SU-DHL-6 (cell line): ENCODE data around the gene LRRC17.

Experiments used
- H2AFZ ChIP-seq: fragments of 200-600 bp; sonication (generic); 2 replicates; pipeline ENCODE4 v1.6.1; 2014; ENCODE audit warnings: low read depth, mild to moderate bottlenecking, moderate library complexity, mixed read lengths, antibody characterized with exemption, low read length; ENCODE audit not compliant: severe bottlenecking
- H3F3A ChIP-seq: fragments of 200-600 bp; shearing (Covaris generic); 2 replicates; pipeline ENCODE4 v1.6.0; 2016; ENCODE audit warnings: antibody characterized with exemption, mild to moderate bottlenecking; ENCODE audit not compliant: insufficient read depth
- H3K27ac ChIP-seq: fragments of 200-600 bp; sonication (generic); 2 replicates; pipeline ENCODE4 v1.5.1; 2016; ENCODE audit warnings: low read depth, mild to moderate bottlenecking, low read length, moderate library complexity, mixed read lengths
- H3K27me3 ChIP-seq: fragments of 200-600 bp; sonication (generic), shearing (Covaris generic); 2 replicates; pipeline ENCODE4 v1.6.0; 2014; ENCODE audit warnings: mild to moderate bottlenecking, low read length
- H3K36me3 ChIP-seq: fragments of 200-600 bp; sonication (generic); 2 replicates; pipeline ENCODE4 v1.6.1; 2014; ENCODE audit warnings: mild to moderate bottlenecking, low read length, mixed read lengths
- H3K4me2 ChIP-seq: fragments of 300-600, 200-600 bp; shearing (Covaris generic), sonication (generic); 2 replicates; pipeline ENCODE4 v1.6.0; 2014; ENCODE audit warnings: low read length, low read depth, mild to moderate bottlenecking; ENCODE audit not compliant: poor library complexity, severe bottlenecking
- H3K4me3 ChIP-seq: fragments of 200-600 bp; sonication (generic); 2 replicates; pipeline ENCODE4 v1.5.1; 2014; ENCODE audit warnings: antibody characterized with exemption, low read length, mild to moderate bottlenecking, mixed read lengths; ENCODE audit not compliant: insufficient read depth, poor library complexity, severe bottlenecking
- H3K79me2 ChIP-seq: fragments of 200-600 bp; sonication (generic); 2 replicates; pipeline ENCODE4 v1.6.1; 2014; ENCODE audit warnings: mild to moderate bottlenecking, low read length, moderate library complexity; ENCODE audit not compliant: insufficient read depth
- H3K9ac ChIP-seq: fragments of 200-600 bp; sonication (generic); 2 replicates; pipeline ENCODE4 v1.7.0; 2014; ENCODE audit warnings: mild to moderate bottlenecking, low read length
- H3K9me2 ChIP-seq: fragments of 200-600 bp; sonication (generic); replicated peaks from 2 replicates; pipeline ENCODE4 v1.6.1; 2014; ENCODE audit warnings: low read length; ENCODE audit not compliant: insufficient read depth
- H3K9me3 ChIP-seq: fragments of 200-600 bp; sonication (generic); 2 replicates; pipeline ENCODE4 v1.6.1; 2014; ENCODE audit warnings: low read length, mixed read lengths; ENCODE audit not compliant: insufficient read depth
- H4K20me1 ChIP-seq: fragments of 200-600 bp; sonication (generic); 2 replicates; pipeline ENCODE4 v1.6.1; 2014; ENCODE audit warnings: low read depth, mild to moderate bottlenecking, antibody characterized with exemption, low read length, moderate library complexity, mixed read lengths
- CTCF ChIP-seq: fragments of 200-600 bp; sonication (generic); IDR thresholded peaks from one replicate; pipeline ENCODE4 v1.5.1; 2017; ENCODE audit warnings: antibody characterized with exemption, mild to moderate bottlenecking, low read length, moderate library complexity; ENCODE audit not compliant: insufficient read depth, poor library complexity, severe bottlenecking
- EZH2phosphoT487 ChIP-seq: fragments of 200-600 bp; sonication (generic), shearing (Covaris generic); conservative IDR thresholded peaks from 2 replicates; pipeline ENCODE4 v1.6.1; 2018; ENCODE audit warnings: mild to moderate bottlenecking, antibody characterized with exemption, low read length, moderate library complexity, mixed read lengths

Gene LRRC17

GRCh38 chr7:102938679-102939078 lies 25.9 kb downstream of the LRRC17 start:
- no peaks in the 10 kb centered on the region for H3F3A ChIP-seq
- no peaks in the 10 kb centered on the region for H3K36me3 ChIP-seq
- H3K79me2 ChIP-seq, result no peaks in the 10 kb centered on the region
- H4K20me1 ChIP-seq, result no peaks in the 10 kb centered on the region
- no peak overlapping the region for H3K9ac ChIP-seq
- no peak overlapping the region for H3K4me3 ChIP-seq
- TF ChIP-seq EZH2phosphoT487, result no peak
- no peak for TF ChIP-seq CTCF
- H3K27ac ChIP-seq, result no peak overlapping the region
- H3K9me3 ChIP-seq, result no peaks in the 10 kb centered on the region
- no peaks in the 10 kb centered on the region for H3K27me3 ChIP-seq
- no peak overlapping the region for H2AFZ ChIP-seq
- no peak overlapping the region for H3K4me2 ChIP-seq
- no peaks in the 10 kb centered on the region for H3K9me2 ChIP-seq

DNA sequence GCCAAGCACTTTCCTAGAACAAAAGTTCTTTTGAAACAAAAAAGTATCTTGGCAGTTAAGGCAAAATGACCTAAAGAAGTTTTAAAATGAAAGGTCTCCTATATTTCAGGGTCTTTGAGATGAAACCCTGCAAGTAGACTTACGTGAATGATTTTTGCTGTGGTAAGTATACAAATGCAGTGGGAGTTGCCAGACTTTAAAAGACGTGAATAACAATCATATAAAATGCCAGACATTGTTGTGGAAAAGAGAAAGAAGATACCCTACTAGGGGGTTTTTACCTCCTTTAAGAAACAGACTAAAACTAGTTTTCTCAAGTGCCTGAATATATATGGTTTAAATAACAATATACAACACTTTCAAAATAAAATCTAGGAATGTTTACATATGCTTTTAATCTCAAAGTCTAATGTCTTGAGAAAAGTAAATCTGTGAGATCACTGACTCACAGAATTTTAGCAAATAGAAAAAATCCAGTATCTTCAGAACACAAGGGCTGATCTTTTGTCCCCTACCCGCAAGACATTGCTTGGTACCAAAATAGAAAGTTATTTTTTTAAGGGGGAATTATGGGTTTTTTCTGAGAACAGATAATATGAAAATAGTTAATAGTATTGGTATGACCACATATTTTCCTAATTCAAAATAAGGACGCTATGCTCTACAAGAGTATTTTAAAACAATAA lies 29.5 kb downstream of the LRRC17 start:
- Histone ChIP-seq H2AFZ (no peak overlapping the region), H3K9me3 (no peaks in the 10 kb centered on the region), H3F3A (no peaks in the 10 kb centered on the region), H3K9ac (no peak overlapping the region), H3K9me2 (no peaks in the 10 kb centered on the region), H3K27ac (no peak overlapping the region), H3K4me2 (no peak overlapping the region), H3K36me3 (no peaks in the 10 kb centered on the region), H4K20me1 (no peaks in the 10 kb centered on the region), H3K4me3 (no peak overlapping the region), H3K79me2 (no peaks in the 10 kb centered on the region), H3K27me3 (no peaks in the 10 kb centered on the region)
- TF ChIP-seq EZH2phosphoT487 (no peak), CTCF (no peak)

DNA sequence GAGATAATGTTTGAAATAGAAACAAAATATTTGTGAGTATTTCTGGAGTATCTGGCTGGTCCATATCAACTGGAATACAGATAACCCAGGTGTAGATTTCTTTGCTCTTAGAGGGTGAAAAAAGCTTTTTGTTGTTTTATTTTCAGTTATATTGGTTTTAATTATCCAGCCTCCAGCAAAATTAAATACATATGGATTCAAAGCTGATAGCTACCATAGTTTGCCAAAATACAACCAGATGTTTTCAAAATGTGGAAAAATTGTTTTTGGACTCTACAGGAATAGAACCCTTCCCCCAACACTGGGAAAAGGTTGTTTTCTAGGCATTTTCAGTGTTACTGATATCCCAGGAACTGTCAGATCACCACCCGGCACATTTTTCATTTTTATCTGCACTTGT lies 30.1 kb downstream of the LRRC17 start:
- no peak for TF ChIP-seq CTCF
- TF ChIP-seq EZH2phosphoT487, result no peak
- H3K9ac ChIP-seq, result no peak overlapping the region
- H3K27me3 ChIP-seq, result no peaks in the 10 kb centered on the region
- H3K79me2 ChIP-seq, result no peaks in the 10 kb centered on the region
- H3K27ac ChIP-seq, result no peak overlapping the region
- H3F3A ChIP-seq, result no peaks in the 10 kb centered on the region
- H3K36me3 ChIP-seq, result no peaks in the 10 kb centered on the region
- no peak overlapping the region for H3K4me2 ChIP-seq
- no peak overlapping the region for H2AFZ ChIP-seq
- H3K4me3 ChIP-seq, result no peak overlapping the region
- no peaks in the 10 kb centered on the region for H3K9me2 ChIP-seq
- no peaks in the 10 kb centered on the region for H3K9me3 ChIP-seq
- no peaks in the 10 kb centered on the region for H4K20me1 ChIP-seq
